Measurements from ENCODE around the gene PSIP1.

PSIP1 gene

GRCh38 chr9:15484802-15485201 is 26.0 kb downstream of the PSIP1 start:
- Histone ChIP-seq H4K8ac (ENCODE audit: low read depth, low read length) (no peak overlapping the region), H3K9me3 (replicated peaks in 1 of 2; ENCODE audit: control insufficient read depth in 2 of 2, insufficient read depth in 1 of 2, low read depth in 1 of 2, low read length in 2 of 2) (no peaks in the 10 kb centered on the region), H3K36me3 (replicated peaks in 1 of 2; ENCODE audit: control insufficient read depth in 2 of 2, insufficient read depth in 2 of 2, low read length in 2 of 2) (peaks cover 8 to 95% of the 10 kb centered on the region in 2 donors), H3K79me1 (ENCODE audit: low read depth, low read length) (no peaks in the 10 kb centered on the region), H3K4me3 (ENCODE audit: low read length in 2 of 2) (no peak overlapping the region), H3K27ac (replicated peaks; ENCODE audit: low read length) (no peak overlapping the region), H3K27me3 (ENCODE audit: control insufficient read depth in 3 of 3, insufficient read depth in 3 of 3, low read depth in 1 of 3, low read length in 3 of 3) (no peaks in the 10 kb centered on the region), H2AFZ (ENCODE audit: low read length) (no peak overlapping the region), H3K9ac (ENCODE audit: low read depth, low read length, poor library complexity) (no peak overlapping the region), H3K14ac (ENCODE audit: low read length) (no peak overlapping the region), H3K4ac (ENCODE audit: low read length) (no peak overlapping the region), H3K4me1 (ENCODE audit: control insufficient read depth in 2 of 2, insufficient read depth in 1 of 2, low read depth in 1 of 2, low read length in 2 of 2) (peaks cover 0 to 4% of the 10 kb centered on the region in 2 donors), H3K18ac (ENCODE audit: low read length) (no peak overlapping the region), H2BK15ac (ENCODE audit: low read length) (no peak overlapping the region), H3K23ac (ENCODE audit: low read depth, low read length, poor library complexity) (no peak overlapping the region), H2BK12ac (ENCODE audit: low read length) (no peak overlapping the region), H2BK120ac (ENCODE audit: low read depth, low read length) (no peak overlapping the region), H2BK5ac (ENCODE audit: low read length) (no peak overlapping the region), H4K91ac (ENCODE audit: low read depth, low read length, poor library complexity) (no peak overlapping the region), H2AK5ac (ENCODE audit: low read depth, low read length) (no peak overlapping the region), H3K4me2 (ENCODE audit: insufficient read depth, low read length, poor library complexity, severe bottlenecking) (no peak overlapping the region)
- no CpG with 5 or more reads among the region's 6 CpGs for WGBS, 2 donors (ENCODE audit: extremely low coverage in 2 of 2, insufficient read length in 2 of 2, insufficient replicate concordance in 1 of 2)
- DNase-seq (ENCODE audit: low spot score), result no peak

GRCh38 chr9:15482146-15482545 is 28.6 kb downstream of the PSIP1 start:
- H2BK5ac ChIP-seq (ENCODE audit: low read length), result no peak overlapping the region
- no peak overlapping the region for H2BK120ac ChIP-seq (ENCODE audit: low read depth, low read length)
- DNase-seq (ENCODE audit: low spot score), result no peak
- H2BK15ac ChIP-seq (ENCODE audit: low read length), result no peak overlapping the region
- H3K9me3 ChIP-seq (replicated peaks in 1 of 2; ENCODE audit: control insufficient read depth in 2 of 2, insufficient read depth in 1 of 2, low read depth in 1 of 2, low read length in 2 of 2), result no peaks in the 10 kb centered on the region
- no peak overlapping the region for H4K8ac ChIP-seq (ENCODE audit: low read depth, low read length)
- no peak overlapping the region for H3K9ac ChIP-seq (ENCODE audit: low read depth, low read length, poor library complexity)
- no peak overlapping the region for H2AFZ ChIP-seq (ENCODE audit: low read length)
- H3K4me2 ChIP-seq (ENCODE audit: insufficient read depth, low read length, poor library complexity, severe bottlenecking), result no peak overlapping the region
- H3K36me3 ChIP-seq (replicated peaks in 1 of 2; ENCODE audit: control insufficient read depth in 2 of 2, insufficient read depth in 2 of 2, low read length in 2 of 2), result peaks cover 9 to 98% of the 10 kb centered on the region in 2 donors
- no peak overlapping the region for H3K4ac ChIP-seq (ENCODE audit: low read length)
- no peak overlapping the region for H2BK12ac ChIP-seq (ENCODE audit: low read length)
- H2AK5ac ChIP-seq (ENCODE audit: low read depth, low read length), result no peak overlapping the region
- no peak overlapping the region for H3K18ac ChIP-seq (ENCODE audit: low read length)
- WGBS, 2 donors (ENCODE audit: extremely low coverage in 2 of 2, insufficient read length in 2 of 2, insufficient replicate concordance in 1 of 2), result no CpG with 5 or more reads among the region's 1 CpG
- no peak overlapping the region for H3K23ac ChIP-seq (ENCODE audit: low read depth, low read length, poor library complexity)
- no peaks in the 10 kb centered on the region for H3K79me1 ChIP-seq (ENCODE audit: low read depth, low read length)
- no peak overlapping the region for H4K91ac ChIP-seq (ENCODE audit: low read depth, low read length, poor library complexity)
- peaks cover 0 to 4% of the 10 kb centered on the region in 2 donors for H3K4me1 ChIP-seq (ENCODE audit: control insufficient read depth in 2 of 2, insufficient read depth in 1 of 2, low read depth in 1 of 2, low read length in 2 of 2)
- H3K27me3 ChIP-seq (ENCODE audit: control insufficient read depth in 3 of 3, insufficient read depth in 3 of 3, low read depth in 1 of 3, low read length in 3 of 3), result no peaks in the 10 kb centered on the region
- no peak overlapping the region for H3K27ac ChIP-seq (replicated peaks; ENCODE audit: low read length)
- H3K4me3 ChIP-seq (ENCODE audit: low read length in 2 of 2), result no peak overlapping the region
- no peak overlapping the region for H3K14ac ChIP-seq (ENCODE audit: low read length)

GRCh38 chr9:15480028-15480427 is 30.7 kb downstream of the PSIP1 start:
- no peak for DNase-seq (ENCODE audit: low spot score)
- H2BK5ac ChIP-seq (ENCODE audit: low read length), result no peak overlapping the region
- no peak overlapping the region for H3K18ac ChIP-seq (ENCODE audit: low read length)
- H3K4me3 ChIP-seq (ENCODE audit: low read length in 2 of 2), result no peak overlapping the region
- H2AFZ ChIP-seq (ENCODE audit: low read length), result no peak overlapping the region
- H3K23ac ChIP-seq (ENCODE audit: low read depth, low read length, poor library complexity), result no peak overlapping the region
- no peak overlapping the region for H2AK5ac ChIP-seq (ENCODE audit: low read depth, low read length)
- H4K91ac ChIP-seq (ENCODE audit: low read depth, low read length, poor library complexity), result no peak overlapping the region
- no peak overlapping the region for H3K27ac ChIP-seq (replicated peaks; ENCODE audit: low read length)
- peaks cover 9 to 98% of the 10 kb centered on the region in 2 donors for H3K36me3 ChIP-seq (replicated peaks in 1 of 2; ENCODE audit: control insufficient read depth in 2 of 2, insufficient read depth in 2 of 2, low read length in 2 of 2)
- no CpG with 5 or more reads among the region's 1 CpG for WGBS, 2 donors (ENCODE audit: extremely low coverage in 2 of 2, insufficient read length in 2 of 2, insufficient replicate concordance in 1 of 2)
- H3K4me2 ChIP-seq (ENCODE audit: insufficient read depth, low read length, poor library complexity, severe bottlenecking), result no peak overlapping the region
- H2BK120ac ChIP-seq (ENCODE audit: low read depth, low read length), result no peak overlapping the region
- no peaks in the 10 kb centered on the region for H3K79me1 ChIP-seq (ENCODE audit: low read depth, low read length)
- H3K9me3 ChIP-seq (replicated peaks in 1 of 2; ENCODE audit: control insufficient read depth in 2 of 2, insufficient read depth in 1 of 2, low read depth in 1 of 2, low read length in 2 of 2), result no peaks in the 10 kb centered on the region
- peaks cover 0 to 4% of the 10 kb centered on the region in 2 donors for H3K4me1 ChIP-seq (ENCODE audit: control insufficient read depth in 2 of 2, insufficient read depth in 1 of 2, low read depth in 1 of 2, low read length in 2 of 2)
- no peak overlapping the region for H2BK15ac ChIP-seq (ENCODE audit: low read length)
- H2BK12ac ChIP-seq (ENCODE audit: low read length), result no peak overlapping the region
- no peaks in the 10 kb centered on the region for H3K27me3 ChIP-seq (ENCODE audit: control insufficient read depth in 3 of 3, insufficient read depth in 3 of 3, low read depth in 1 of 3, low read length in 3 of 3)
- H3K9ac ChIP-seq (ENCODE audit: low read depth, low read length, poor library complexity), result no peak overlapping the region
- H4K8ac ChIP-seq (ENCODE audit: low read depth, low read length), result no peak overlapping the region
- no peak overlapping the region for H3K14ac ChIP-seq (ENCODE audit: low read length)
- no peak overlapping the region for H3K4ac ChIP-seq (ENCODE audit: low read length)

GRCh38 chr9:15475923-15476536 is 34.7 kb downstream of the PSIP1 start:
- Histone ChIP-seq H3K18ac (ENCODE audit: low read length) (no peak overlapping the region), H3K14ac (ENCODE audit: low read length) (no peak overlapping the region)
- WGBS, 2 donors (ENCODE audit: extremely low coverage in 2 of 2, insufficient read length in 2 of 2, insufficient replicate concordance in 1 of 2), result no CpG with 5 or more reads among the region's 8 CpGs

More at GRCh38 chr9:15475923-15476536, 34.7 kb downstream of the PSIP1 start:
- Histone ChIP-seq H3K23ac (ENCODE audit: low read depth, low read length, poor library complexity) (no peak overlapping the region), H3K9ac (ENCODE audit: low read depth, low read length, poor library complexity) (no peak overlapping the region), H3K4ac (ENCODE audit: low read length) (no peak overlapping the region), H2BK120ac (ENCODE audit: low read depth, low read length) (no peak overlapping the region), H4K91ac (ENCODE audit: low read depth, low read length, poor library complexity) (no peak overlapping the region), H3K4me3 (ENCODE audit: low read length in 2 of 2) (no peak overlapping the region), H2AFZ (ENCODE audit: low read length) (no peak overlapping the region), H2AK5ac (ENCODE audit: low read depth, low read length) (no peak overlapping the region), H3K36me3 (replicated peaks in 1 of 2; ENCODE audit: control insufficient read depth in 2 of 2, insufficient read depth in 2 of 2, low read length in 2 of 2) (peaks cover 12 to 100% of the 10 kb centered on the region in 2 donors), H3K27me3 (ENCODE audit: control insufficient read depth in 3 of 3, insufficient read depth in 3 of 3, low read depth in 1 of 3, low read length in 3 of 3) (no peaks in the 10 kb centered on the region), H3K4me2 (ENCODE audit: insufficient read depth, low read length, poor library complexity, severe bottlenecking) (no peak overlapping the region), H2BK12ac (ENCODE audit: low read length) (no peak overlapping the region), H3K4me1 (ENCODE audit: control insufficient read depth in 2 of 2, insufficient read depth in 1 of 2, low read depth in 1 of 2, low read length in 2 of 2) (no peaks in the 10 kb centered on the region), H2BK15ac (ENCODE audit: low read length) (no peak overlapping the region), H2BK5ac (ENCODE audit: low read length) (no peak overlapping the region), H3K9me3 (replicated peaks in 1 of 2; ENCODE audit: control insufficient read depth in 2 of 2, insufficient read depth in 1 of 2, low read depth in 1 of 2, low read length in 2 of 2) (no peaks in the 10 kb centered on the region), H4K8ac (ENCODE audit: low read depth, low read length) (no peak overlapping the region), H3K27ac (replicated peaks; ENCODE audit: low read length) (no peak overlapping the region), H3K79me1 (ENCODE audit: low read depth, low read length) (no peaks in the 10 kb centered on the region)
- DNase-seq (ENCODE audit: low spot score), result no peak
